C4-2B (cell line): Measurements from ENCODE around the gene ABCA5.
"Not testable (repeated sequence)": the region's sequence is repeated elsewhere in the genome, so short reads cannot be mapped to it uniquely, and the experiment has no call there.

ENCODE experiments used
- CTCF ChIP-seq: fragments of 450-650 bp; conservative IDR thresholded peaks from 2 replicates; pipeline ENCODE4 v1.5.1; 2017; ENCODE audit warnings: mild to moderate bottlenecking
- ZFX ChIP-seq: fragments of 450-650 bp; IDR thresholded peaks from 2 replicates; pipeline ENCODE4 v1.6.1; 2017

GRCh38 chr17:69298120-69298722, 28.7 kb downstream of the ABCA5 start:
- TF ChIP-seq CTCF, ZFX: not testable (repeated sequence)
